ENCODE data around the gene CTAGE6. TPM values are rescaled to one million over a fixed set of nuclear protein-coding genes. Genes with fewer than 3 reads are reported as not detected.
"Not testable (repeated sequence)": the region's sequence is repeated elsewhere in the genome, so short reads cannot be mapped to it uniquely, and the experiment has no call there.

CTAGE6 gene
- polyA plus RNA-seq, 1 donor (not counting 4 experiments of a cell fraction or from before 2014, with no cell fraction given), result not detected

DNA sequence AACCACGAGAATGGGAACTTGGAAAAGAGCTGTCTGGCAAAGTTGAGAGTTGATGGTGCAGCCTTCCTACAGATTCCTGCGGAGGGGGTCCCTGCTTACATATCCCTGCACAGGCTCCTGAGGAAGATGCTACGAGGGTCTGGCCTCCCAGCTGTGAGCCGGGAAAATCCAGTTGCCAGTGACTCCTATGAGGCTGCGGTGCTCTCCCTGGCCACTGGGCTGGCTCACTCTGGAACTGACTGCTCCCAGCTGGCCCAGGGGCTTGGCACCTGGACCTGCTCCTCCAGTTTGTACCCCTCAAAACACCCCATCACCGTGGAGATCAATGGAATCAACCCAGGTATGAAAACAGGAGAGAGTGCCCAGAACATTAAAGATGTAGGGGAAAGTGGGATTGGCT, 37.2 kb downstream of the CTAGE6 start:
- dilution Hi-C loops (cut with MboI; ENCODE audit: extremely low pct_ligation_motif_present, low sequenced_read_pairs); H3K27me3 ChIP-seq (ENCODE audit: control insufficient read depth, extremely low read depth, insufficient read depth, low read length); H3K4me2 ChIP-seq (ENCODE audit: control insufficient read depth, extremely low read depth, insufficient read depth, low read depth, low read length); H3K9me3 ChIP-seq (ENCODE audit: control insufficient read depth, low read depth, low read length); H3K4me1 ChIP-seq (ENCODE audit: control insufficient read depth, extremely low read depth, insufficient read depth, low read length); H3K9me1 ChIP-seq (ENCODE audit: control insufficient read depth, extremely low read depth, insufficient read depth, low read length); H3K27ac ChIP-seq (ENCODE audit: control insufficient read depth, insufficient read depth, low read length); H3K36me3 ChIP-seq (ENCODE audit: control insufficient read depth in 2 of 2, extremely low read depth in 1 of 2, insufficient read depth in 2 of 2, low read length in 2 of 2); H3K4me3 ChIP-seq (ENCODE audit: control insufficient read depth in 2 of 3, extremely low read depth in 1 of 3, insufficient read depth in 2 of 3, low read depth in 1 of 3, low read length in 3 of 3); DNase-seq (ENCODE audit: low read depth, low spot score); H3K9ac ChIP-seq (ENCODE audit: control insufficient read depth, extremely low read depth, insufficient read depth, low read length); H3K79me2 ChIP-seq (ENCODE audit: control insufficient read depth, insufficient read depth, low read length); H2AFZ ChIP-seq (ENCODE audit: control insufficient read depth, low read length); FAIRE-seq; H4K20me1 ChIP-seq (ENCODE audit: control insufficient read depth, extremely low read depth, insufficient read depth, low read length): not testable (repeated sequence)

DNA sequence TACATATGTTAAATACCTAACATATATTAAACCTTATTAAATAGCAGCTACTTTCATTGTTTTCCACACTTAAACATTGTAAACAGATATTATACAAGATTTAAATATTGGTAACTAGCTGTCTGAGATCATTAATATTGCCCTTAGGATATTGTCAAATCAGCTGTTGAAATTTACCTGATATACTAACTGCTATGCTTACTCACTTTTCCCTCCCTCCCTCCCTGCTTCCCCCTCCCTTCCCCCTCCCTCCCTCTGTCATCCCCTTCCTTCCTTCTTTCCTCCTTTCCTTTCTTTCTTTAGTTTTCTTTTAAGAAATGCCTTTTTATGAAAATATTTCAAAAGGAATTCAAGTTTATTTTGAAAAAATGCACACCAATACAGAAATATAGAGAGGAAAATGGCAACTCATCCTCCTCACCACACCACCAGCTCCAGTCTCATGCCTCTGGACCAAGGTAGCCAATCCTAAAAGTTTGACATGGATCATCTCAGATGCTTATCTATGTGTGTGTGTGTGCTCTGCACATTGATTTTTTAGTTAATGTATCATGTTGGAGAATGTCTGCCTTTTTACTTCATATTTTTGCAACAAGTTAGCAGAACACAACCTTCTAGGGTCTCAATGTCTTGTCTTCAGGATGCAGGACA, 41.8 kb downstream of the CTAGE6 start:
- H3K79me2 ChIP-seq (ENCODE audit: control insufficient read depth, insufficient read depth, low read length); H4K20me1 ChIP-seq (ENCODE audit: control insufficient read depth, extremely low read depth, insufficient read depth, low read length); H3K27me3 ChIP-seq (ENCODE audit: control insufficient read depth, extremely low read depth, insufficient read depth, low read length); H3K36me3 ChIP-seq (ENCODE audit: control insufficient read depth in 2 of 2, extremely low read depth in 1 of 2, insufficient read depth in 2 of 2, low read length in 2 of 2); FAIRE-seq; H3K4me3 ChIP-seq (ENCODE audit: control insufficient read depth in 2 of 3, extremely low read depth in 1 of 3, insufficient read depth in 2 of 3, low read depth in 1 of 3, low read length in 3 of 3); H3K9ac ChIP-seq (ENCODE audit: control insufficient read depth, extremely low read depth, insufficient read depth, low read length); H3K4me2 ChIP-seq (ENCODE audit: control insufficient read depth, extremely low read depth, insufficient read depth, low read depth, low read length); H3K27ac ChIP-seq (ENCODE audit: control insufficient read depth, insufficient read depth, low read length); H2AFZ ChIP-seq (ENCODE audit: control insufficient read depth, low read length); DNase-seq (ENCODE audit: low read depth, low spot score); H3K9me3 ChIP-seq (ENCODE audit: control insufficient read depth, low read depth, low read length); H3K9me1 ChIP-seq (ENCODE audit: control insufficient read depth, extremely low read depth, insufficient read depth, low read length); H3K4me1 ChIP-seq (ENCODE audit: control insufficient read depth, extremely low read depth, insufficient read depth, low read length); dilution Hi-C loops (cut with MboI; ENCODE audit: extremely low pct_ligation_motif_present, low sequenced_read_pairs): not testable (repeated sequence)

DNA sequence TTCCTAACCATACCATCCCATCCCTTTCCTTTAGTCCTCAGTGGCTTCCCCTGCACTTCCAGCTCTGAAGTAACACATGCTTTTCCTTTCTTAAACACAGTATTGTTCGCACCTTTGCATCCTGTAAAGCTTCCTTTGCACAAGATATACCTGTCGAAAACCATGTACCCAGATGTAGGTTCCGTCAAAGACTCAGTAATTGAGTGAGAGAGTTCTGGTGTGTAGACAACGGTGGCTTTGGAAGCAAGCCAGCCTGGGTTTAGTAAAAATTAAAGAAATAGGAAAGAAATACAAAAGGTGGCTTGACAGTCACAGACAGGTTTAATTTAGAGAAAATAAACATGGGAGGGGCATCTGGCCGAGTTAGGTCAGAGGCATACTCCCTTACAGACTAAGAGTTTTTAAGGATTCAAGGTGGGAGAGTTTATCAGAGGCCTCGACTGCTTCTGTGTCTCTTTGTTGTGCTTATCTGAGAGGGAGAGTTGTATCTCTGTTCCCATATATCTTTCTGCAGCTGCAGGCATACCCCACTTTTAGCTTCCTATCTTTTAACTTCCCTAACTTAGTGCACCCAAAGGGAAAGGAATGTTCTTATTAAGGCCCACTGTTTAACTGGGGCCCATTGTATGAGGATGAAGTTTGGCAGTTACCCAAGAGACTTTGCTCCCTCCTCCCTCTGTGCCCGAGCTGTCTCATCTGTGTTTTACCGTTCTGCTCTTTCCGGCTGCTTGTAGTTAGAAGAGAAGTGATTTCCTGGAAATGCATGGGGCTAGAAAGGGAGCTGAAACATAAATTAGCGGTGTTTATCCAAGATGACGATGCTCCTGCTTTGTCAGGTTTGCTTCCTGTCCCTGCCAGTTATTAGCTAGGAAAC, 42.7 kb downstream of the CTAGE6 start:
- dilution Hi-C loops (cut with MboI; ENCODE audit: extremely low pct_ligation_motif_present, low sequenced_read_pairs); H3K79me2 ChIP-seq (ENCODE audit: control insufficient read depth, insufficient read depth, low read length); H3K4me1 ChIP-seq (ENCODE audit: control insufficient read depth, extremely low read depth, insufficient read depth, low read length); DNase-seq (ENCODE audit: low read depth, low spot score); H3K9me3 ChIP-seq (ENCODE audit: control insufficient read depth, low read depth, low read length); H3K4me2 ChIP-seq (ENCODE audit: control insufficient read depth, extremely low read depth, insufficient read depth, low read depth, low read length); H3K27me3 ChIP-seq (ENCODE audit: control insufficient read depth, extremely low read depth, insufficient read depth, low read length); H3K36me3 ChIP-seq (ENCODE audit: control insufficient read depth in 2 of 2, extremely low read depth in 1 of 2, insufficient read depth in 2 of 2, low read length in 2 of 2); H3K9me1 ChIP-seq (ENCODE audit: control insufficient read depth, extremely low read depth, insufficient read depth, low read length); H3K9ac ChIP-seq (ENCODE audit: control insufficient read depth, extremely low read depth, insufficient read depth, low read length); H3K27ac ChIP-seq (ENCODE audit: control insufficient read depth, insufficient read depth, low read length); H4K20me1 ChIP-seq (ENCODE audit: control insufficient read depth, extremely low read depth, insufficient read depth, low read length); H3K4me3 ChIP-seq (ENCODE audit: control insufficient read depth in 2 of 3, extremely low read depth in 1 of 3, insufficient read depth in 2 of 3, low read depth in 1 of 3, low read length in 3 of 3); FAIRE-seq; H2AFZ ChIP-seq (ENCODE audit: control insufficient read depth, low read length): not testable (repeated sequence)

DNA sequence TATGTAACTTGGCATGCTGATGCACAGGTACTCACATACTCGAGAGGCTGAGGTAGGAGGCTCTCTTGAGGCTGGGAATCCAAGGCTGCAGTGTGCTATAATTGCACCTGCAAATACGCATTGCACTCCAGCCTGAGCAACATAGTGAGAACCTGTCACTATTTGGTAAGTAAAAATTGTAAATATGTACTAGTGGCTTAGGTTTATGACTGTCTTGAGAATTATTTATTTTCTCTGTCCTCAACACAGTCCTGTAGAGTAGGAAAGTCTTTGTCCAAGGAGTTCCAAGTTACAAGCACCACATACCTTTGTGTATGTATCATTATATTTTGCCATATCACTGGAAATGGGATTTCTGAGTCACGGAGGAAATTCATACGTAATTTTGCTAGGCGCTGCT, 45.1 kb downstream of the CTAGE6 start:
- H4K20me1 ChIP-seq (ENCODE audit: control insufficient read depth, extremely low read depth, insufficient read depth, low read length); dilution Hi-C loops (cut with MboI; ENCODE audit: extremely low pct_ligation_motif_present, low sequenced_read_pairs); DNase-seq (ENCODE audit: low read depth, low spot score); H3K4me2 ChIP-seq (ENCODE audit: control insufficient read depth, extremely low read depth, insufficient read depth, low read depth, low read length); H3K9ac ChIP-seq (ENCODE audit: control insufficient read depth, extremely low read depth, insufficient read depth, low read length); H3K4me1 ChIP-seq (ENCODE audit: control insufficient read depth, extremely low read depth, insufficient read depth, low read length); H3K27me3 ChIP-seq (ENCODE audit: control insufficient read depth, extremely low read depth, insufficient read depth, low read length); H3K79me2 ChIP-seq (ENCODE audit: control insufficient read depth, insufficient read depth, low read length); FAIRE-seq; H3K27ac ChIP-seq (ENCODE audit: control insufficient read depth, insufficient read depth, low read length); H3K36me3 ChIP-seq (ENCODE audit: control insufficient read depth in 2 of 2, extremely low read depth in 1 of 2, insufficient read depth in 2 of 2, low read length in 2 of 2); H3K9me3 ChIP-seq (ENCODE audit: control insufficient read depth, low read depth, low read length); H3K9me1 ChIP-seq (ENCODE audit: control insufficient read depth, extremely low read depth, insufficient read depth, low read length); H3K4me3 ChIP-seq (ENCODE audit: control insufficient read depth in 2 of 3, extremely low read depth in 1 of 3, insufficient read depth in 2 of 3, low read depth in 1 of 3, low read length in 3 of 3); H2AFZ ChIP-seq (ENCODE audit: control insufficient read depth, low read length): not testable (repeated sequence)
